ENCODE results near the gene EPG5.

DNA sequence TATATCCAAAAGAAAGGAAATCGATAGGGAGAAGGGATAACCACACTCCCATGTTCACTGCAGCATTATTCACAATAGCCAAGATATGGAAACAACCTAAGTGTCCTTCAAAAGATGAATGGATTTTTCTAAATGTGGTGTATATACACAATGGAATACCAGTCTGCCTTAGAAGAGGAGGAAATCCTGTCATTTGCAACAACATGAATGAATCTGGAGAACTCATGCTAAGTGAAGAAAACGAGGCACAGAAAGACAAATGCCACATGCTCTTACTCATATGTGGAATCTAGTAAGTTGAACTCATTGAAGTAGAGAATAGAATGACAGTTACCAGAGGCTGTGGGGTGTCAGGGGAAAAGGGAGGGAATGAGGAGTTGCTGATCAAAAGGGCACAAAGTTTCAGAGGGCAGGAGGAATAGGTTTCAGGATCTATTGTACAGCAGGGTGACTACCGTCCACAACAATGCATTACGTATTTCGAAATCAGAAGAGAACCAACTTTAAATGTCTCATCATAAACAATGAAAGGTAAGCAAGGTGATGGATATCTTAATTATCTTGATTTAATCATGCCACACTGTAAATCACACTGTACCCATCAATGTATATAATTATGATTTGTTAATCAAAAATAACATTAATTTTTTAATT, 95.6 kb downstream of the EPG5 start:
- TF ChIP-seq MAX (IDR thresholded peaks at IDR 0.05) (no peak), RAD21 (IDR thresholded peaks at IDR 0.05) (no peak), TAF1 (conservative IDR thresholded peaks at IDR 0.05) (no peak), SP1 (IDR thresholded peaks at IDR 0.05) (no peak)
- TF ChIP-seq, protein P1, sequence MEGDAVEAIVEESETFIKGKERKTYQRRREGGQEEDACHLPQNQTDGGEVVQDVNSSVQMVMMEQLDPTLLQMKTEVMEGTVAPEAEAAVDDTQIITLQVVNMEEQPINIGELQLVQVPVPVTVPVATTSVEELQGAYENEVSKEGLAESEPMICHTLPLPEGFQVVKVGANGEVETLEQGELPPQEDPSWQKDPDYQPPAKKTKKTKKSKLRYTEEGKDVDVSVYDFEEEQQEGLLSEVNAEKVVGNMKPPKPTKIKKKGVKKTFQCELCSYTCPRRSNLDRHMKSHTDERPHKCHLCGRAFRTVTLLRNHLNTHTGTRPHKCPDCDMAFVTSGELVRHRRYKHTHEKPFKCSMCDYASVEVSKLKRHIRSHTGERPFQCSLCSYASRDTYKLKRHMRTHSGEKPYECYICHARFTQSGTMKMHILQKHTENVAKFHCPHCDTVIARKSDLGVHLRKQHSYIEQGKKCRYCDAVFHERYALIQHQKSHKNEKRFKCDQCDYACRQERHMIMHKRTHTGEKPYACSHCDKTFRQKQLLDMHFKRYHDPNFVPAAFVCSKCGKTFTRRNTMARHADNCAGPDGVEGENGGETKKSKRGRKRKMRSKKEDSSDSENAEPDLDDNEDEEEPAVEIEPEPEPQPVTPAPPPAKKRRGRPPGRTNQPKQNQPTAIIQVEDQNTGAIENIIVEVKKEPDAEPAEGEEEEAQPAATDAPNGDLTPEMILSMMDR (IDR thresholded peaks at IDR 0.05; ENCODE audit: low read depth, low read length, missing input control): no peak
- TF ChIP-seq, protein P2, sequence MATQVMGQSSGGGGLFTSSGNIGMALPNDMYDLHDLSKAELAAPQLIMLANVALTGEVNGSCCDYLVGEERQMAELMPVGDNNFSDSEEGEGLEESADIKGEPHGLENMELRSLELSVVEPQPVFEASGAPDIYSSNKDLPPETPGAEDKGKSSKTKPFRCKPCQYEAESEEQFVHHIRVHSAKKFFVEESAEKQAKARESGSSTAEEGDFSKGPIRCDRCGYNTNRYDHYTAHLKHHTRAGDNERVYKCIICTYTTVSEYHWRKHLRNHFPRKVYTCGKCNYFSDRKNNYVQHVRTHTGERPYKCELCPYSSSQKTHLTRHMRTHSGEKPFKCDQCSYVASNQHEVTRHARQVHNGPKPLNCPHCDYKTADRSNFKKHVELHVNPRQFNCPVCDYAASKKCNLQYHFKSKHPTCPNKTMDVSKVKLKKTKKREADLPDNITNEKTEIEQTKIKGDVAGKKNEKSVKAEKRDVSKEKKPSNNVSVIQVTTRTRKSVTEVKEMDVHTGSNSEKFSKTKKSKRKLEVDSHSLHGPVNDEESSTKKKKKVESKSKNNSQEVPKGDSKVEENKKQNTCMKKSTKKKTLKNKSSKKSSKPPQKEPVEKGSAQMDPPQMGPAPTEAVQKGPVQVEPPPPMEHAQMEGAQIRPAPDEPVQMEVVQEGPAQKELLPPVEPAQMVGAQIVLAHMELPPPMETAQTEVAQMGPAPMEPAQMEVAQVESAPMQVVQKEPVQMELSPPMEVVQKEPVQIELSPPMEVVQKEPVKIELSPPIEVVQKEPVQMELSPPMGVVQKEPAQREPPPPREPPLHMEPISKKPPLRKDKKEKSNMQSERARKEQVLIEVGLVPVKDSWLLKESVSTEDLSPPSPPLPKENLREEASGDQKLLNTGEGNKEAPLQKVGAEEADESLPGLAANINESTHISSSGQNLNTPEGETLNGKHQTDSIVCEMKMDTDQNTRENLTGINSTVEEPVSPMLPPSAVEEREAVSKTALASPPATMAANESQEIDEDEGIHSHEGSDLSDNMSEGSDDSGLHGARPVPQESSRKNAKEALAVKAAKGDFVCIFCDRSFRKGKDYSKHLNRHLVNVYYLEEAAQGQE (IDR thresholded peaks at IDR 0.05): no peak
